A549 (cell line): ENCODE data around the gene ATP13A4. TPM values are rescaled to one million over a fixed set of nuclear protein-coding genes. Genes with fewer than 3 reads are reported as not detected.

ENCODE experiments used
- ATAC-seq, 2 experiments: fragments of 200-7000 bp in 1 of 2; fragments of >200 bp in 1 of 2; cut with Nextera tagmentation in 1 of 2; cut with Tn5 transposase in 1 of 2; 3 replicates each; pipeline versions ENCODE4 v1.8.0 to v1.9.1; 2018 to 2020; ENCODE audit warnings: mild to moderate bottlenecking in 1 of 2, moderate library complexity in 1 of 2
- CTCF ChIA-PET: fragments of 300-600 bp; sonication (Branson Sonifier 250); formaldehyde crosslinking; extraction: SDS; loops from one replicate; lab custom pipeline; 2021; ENCODE audit warnings: antibody characterized with exemption, inconsistent platforms; lab: Yijun Ruan, JAX
- POLR2A ChIA-PET: fragments of 350-600 bp; formaldehyde crosslinking; extraction: SDS; loops from one replicate; lab custom pipeline; 2021; ENCODE audit warnings: antibody characterized with exemption, inconsistent platforms; lab: Yijun Ruan, JAX
- DNase-seq, 2 experiments: peaks; one replicate each; pipeline versions ENCODE4 v3.0.0 to v3.0.0-alpha.2; 2011 to 2016; ENCODE audit warnings: low read depth in 1 of 2, low spot score in 1 of 2
- FAIRE-seq: peaks from 2 replicates; lab custom pipeline; 2011; peaks lifted over from hg19 to GRCh38; lab: Jason Lieb, UNC
- H3K27ac ChIP-seq, 2 experiments: fragments of >200 bp; sonication (Bioruptor Twin); formaldehyde crosslinking; 3 replicates each; pipeline ENCODE4 v1.5.1; 2016 to 2017
- H3K4me1 ChIP-seq: fragments of >200 bp; sonication (Bioruptor Twin); formaldehyde crosslinking; 3 replicates; pipeline ENCODE4 v1.6.1; 2016
- H3K4me2 ChIP-seq: fragments of >200 bp; sonication (Bioruptor Twin); formaldehyde crosslinking; 3 replicates; pipeline ENCODE4 v1.6.1; 2016
- H3K4me3 ChIP-seq: fragments of >200 bp; sonication (Bioruptor Twin); formaldehyde crosslinking; 3 replicates; pipeline ENCODE4 v1.5.1; 2016
- H3K9me3 ChIP-seq: fragments of >200 bp; sonication (Bioruptor Twin); formaldehyde crosslinking; 3 replicates; pipeline ENCODE4 v1.6.1; 2016
- ATOH8 ChIP-seq: fragments of 250-450 bp; sonication (Bioruptor Pico); IDR thresholded peaks from 2 replicates; pipeline ENCODE4 v1.5.0; 2020; ENCODE audit warnings: low read depth, mild to moderate bottlenecking, moderate library complexity
- CHD2 ChIP-seq: fragments of 150-350 bp; IDR thresholded peaks from 2 replicates; pipeline ENCODE4 v1.6.1; 2014; ENCODE audit warnings: low read length; ENCODE audit not compliant: partially characterized antibody
- CTCF ChIP-seq: fragments of >200 bp; sonication (Bioruptor Twin); formaldehyde crosslinking; IDR thresholded peaks from 3 replicates; pipeline ENCODE4 v1.5.1; 2016
- EHF ChIP-seq: fragments of 250-450 bp; sonication (Bioruptor Pico); IDR thresholded peaks from 2 replicates; pipeline ENCODE4 v1.5.0; 2020; ENCODE audit warnings: mild to moderate bottlenecking
- ELK1 ChIP-seq: fragments of 150-350 bp; IDR thresholded peaks from 2 replicates; pipeline ENCODE4 v1.6.1; 2014; ENCODE audit warnings: low read depth, mild to moderate bottlenecking, low read length
- EP300 ChIP-seq, 2 experiments: fragments of >200 bp; sonication (Bioruptor Twin); formaldehyde crosslinking; IDR thresholded peaks; 2 replicates in 1 of 2; 3 replicates in 1 of 2; pipeline ENCODE4 v1.6.1; 2016 to 2017
- HES2 ChIP-seq: fragments of >200 bp; sonication (Bioruptor Twin); formaldehyde crosslinking; IDR thresholded peaks from 2 replicates; pipeline ENCODE4 v1.6.1; 2016
- HEYL ChIP-seq: fragments of 250-450 bp; sonication (Bioruptor Pico); IDR thresholded peaks from 2 replicates; pipeline ENCODE4 v1.8.0; 2021; ENCODE audit warnings: mild to moderate bottlenecking, moderate library complexity
- HOXB13 ChIP-seq: fragments of 250-450 bp; sonication (Bioruptor Pico); IDR thresholded peaks from 2 replicates; pipeline ENCODE4 v1.5.0; 2020; ENCODE audit warnings: low read depth, mild to moderate bottlenecking, moderate library complexity
- HOXB5 ChIP-seq: fragments of 250-450 bp; sonication (Bioruptor Pico); IDR thresholded peaks from 2 replicates; pipeline ENCODE4 v1.5.0; 2020; ENCODE audit warnings: mild to moderate bottlenecking, moderate library complexity
- JUNB ChIP-seq: fragments of >200 bp; sonication (Bioruptor Twin); formaldehyde crosslinking; IDR thresholded peaks from 2 replicates; pipeline ENCODE4 v1.6.1; 2016
- NR3C1 ChIP-seq: fragments of >200 bp; sonication (Bioruptor Twin); formaldehyde crosslinking; IDR thresholded peaks from 3 replicates; pipeline ENCODE4 v1.6.1; 2017
- PBX3 ChIP-seq: IDR thresholded peaks from 2 replicates; pipeline ENCODE4 v1.6.1; 2012
- RARB ChIP-seq: fragments of 250-450 bp; sonication (Bioruptor Pico); IDR thresholded peaks from 2 replicates; pipeline ENCODE4 v1.8.0; 2021; ENCODE audit warnings: mild to moderate bottlenecking, moderate library complexity
- RFX5 ChIP-seq: fragments of 450-650 bp; IDR thresholded peaks from 2 replicates; pipeline ENCODE4 v1.7.1; 2014; ENCODE audit warnings: antibody characterized with exemption, mild to moderate bottlenecking, moderate library complexity
- USF2 ChIP-seq: fragments of 450-650 bp; IDR thresholded peaks from 2 replicates; pipeline ENCODE4 v1.6.1; 2014; ENCODE audit warnings: antibody characterized with exemption
- ZC3H11A ChIP-seq: fragments of 450-650 bp; IDR thresholded peaks from 2 replicates; pipeline ENCODE4 v1.6.1; 2014; ENCODE audit warnings: antibody characterized with exemption, mild to moderate bottlenecking
- ZFP36 ChIP-seq: fragments of 450-650 bp; IDR thresholded peaks from 2 replicates; pipeline ENCODE4 v1.6.1; 2014; ENCODE audit warnings: borderline replicate concordance; ENCODE audit not compliant: partially characterized antibody
- ZSCAN20 ChIP-seq: fragments of 250-450 bp; sonication (Bioruptor Pico); IDR thresholded peaks from 2 replicates; pipeline ENCODE4 v1.8.0; 2022; ENCODE audit warnings: mild to moderate bottlenecking, moderate library complexity
- WGBS: methylation state at CpG from one replicate; pipeline ENCODE4 v1.1.6; 2017; ENCODE audit errors: missing lambda C conversion rate; 5-methylcytosine and 5-hydroxymethylcytosine counted together
- polyA plus RNA-seq, 4 experiments: library from polyadenylated mRNA; depleted of rRNA in 3 of 4; stranded (reverse); fragments of >200 nt; fragmentation: RNase III in 1 of 4; extraction: RNeasy Plus Mini Kit Qiagen cat#74134 plus additional on column Dnase treatment in 1 of 4; gene quantifications; 2 replicates in 3 of 4; 3 replicates in 1 of 4; pipeline ENCODE4 v1.2.3, GENCODE V29; 2011 to 2017

The ATP13A4 gene
- polyA plus RNA-seq, 2 of the 4 experiments (the other 2 are of a cell fraction), result 0.09 to 0.10 TPM

- ChIA-PET CTCF (no interaction called here), POLR2A (no interaction called here)
- no peaks in the 10 kb centered on the region for H3K9me3 ChIP-seq
- DNase-seq (no peak), ATAC-seq (no peak), FAIRE-seq (no peak)
- H3K27ac ChIP-seq, result no peak overlapping the region
- H3K4me3 ChIP-seq, result no peak overlapping the region
- TF ChIP-seq JUNB (no peak), RFX5 (no peak), HEYL (no peak), ZSCAN20 (CRISPR knock-in tag) (no peak), CHD2 (no peak), ELK1 (no peak), RARB (CRISPR knock-in tag) (no peak), PBX3 (no peak), CTCF (no peak), EP300 (IDR thresholded peaks at IDR 0.05) (no peak)
- H3K4me1 ChIP-seq, result no peaks in the 10 kb centered on the region
- WGBS, result 65% methylated on average over 4 of the region's 4 CpGs
- no peak overlapping the region for H3K4me2 ChIP-seq
Measured at GRCh38 chr3:193451902-193452301, 102.8 kb downstream of the ATP13A4 start.

- POLR2A ChIA-PET, result no interaction called here
Measured at GRCh38 chr3:193446965-193447602, 107.6 kb downstream of the ATP13A4 start.

More at GRCh38 chr3:193446965-193447602, 107.6 kb downstream of the ATP13A4 start:
- no peak overlapping the region for H3K4me2 ChIP-seq
- ATAC-seq, result no peak
- FAIRE-seq, result no peak
- no peaks in the 10 kb centered on the region for H3K4me1 ChIP-seq
- no peak overlapping the region for H3K27ac ChIP-seq
- no peaks in the 10 kb centered on the region for H3K9me3 ChIP-seq
- CTCF ChIA-PET, result no interaction called here
- no peak overlapping the region for H3K4me3 ChIP-seq
- TF ChIP-seq USF2 (no peak), ZFP36 (no peak), ATOH8 (CRISPR knock-in tag) (no peak), EHF (CRISPR knock-in tag) (no peak), HES2 (no peak), RFX5 (no peak), ZC3H11A (no peak), HEYL (no peak), CTCF (no peak), HOXB13 (no peak), NR3C1 (no peak), HOXB5 (CRISPR knock-in tag) (no peak)
- DNase-seq, result no peak
- WGBS, result 18% methylated on average over 5 of the region's 5 CpGs
